ENCODE measurements around the gene WDR48. TPM values are rescaled to one million over a fixed set of nuclear protein-coding genes. Genes with fewer than 3 reads are reported as not detected.

Gene WDR48
- total RNA-seq, 2 experiments from 2014 or later, result 81.2 to 88.6 TPM

DNA sequence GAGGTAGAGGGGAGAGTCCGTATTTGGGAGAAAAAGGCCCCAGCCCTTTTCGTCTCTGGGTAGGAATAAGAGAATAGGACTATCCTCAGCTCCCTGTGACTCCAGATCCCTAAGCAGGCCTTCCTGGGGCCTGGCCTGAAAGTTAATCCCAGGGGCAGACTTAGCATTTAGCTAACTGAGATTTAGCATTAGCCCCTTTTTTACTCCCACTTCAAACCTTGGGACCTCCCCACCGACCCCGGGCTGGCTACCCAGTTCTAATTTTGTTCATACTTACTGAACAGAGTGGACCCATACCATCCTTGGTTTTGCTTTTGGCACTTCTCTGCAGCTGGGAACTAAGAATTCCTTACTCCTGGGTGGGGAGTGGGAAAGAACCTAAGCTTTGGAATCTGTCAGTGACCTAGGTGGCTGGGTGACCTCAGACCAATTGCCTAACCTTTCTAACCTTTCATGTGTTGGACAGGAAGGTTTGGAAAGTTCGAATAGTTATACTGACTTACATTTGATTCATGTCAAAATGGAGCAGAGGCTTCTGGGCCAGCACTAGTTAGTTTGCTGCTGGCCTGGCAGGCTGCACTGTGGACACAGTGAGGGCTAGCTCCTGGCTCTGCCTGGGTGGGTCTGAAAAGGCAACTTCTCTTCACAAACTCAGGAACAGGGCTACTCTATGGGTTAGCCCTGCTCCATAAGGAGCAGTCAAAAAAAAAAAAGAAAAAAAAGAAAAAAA is 67.3 kb downstream of the WDR48 start:
- intact Hi-C loops (cut with DNase I, micrococcal nuclease), result no loop called here
- ChIA-PET CTCF (no interaction called here), POLR2A (no interaction called here)
- Mint-ChIP-seq H3K27ac (no peak overlapping the region), H3K4me1 (ENCODE audit: low read depth) (no peaks in the 10 kb centered on the region), H3K27me3 (no peaks in the 10 kb centered on the region), H3K36me3 (ENCODE audit: low read depth) (no peaks in the 10 kb centered on the region), H3K9me3 (no peaks in the 10 kb centered on the region), H3K4me3 (no peak overlapping the region)
- Histone ChIP-seq H3K9me3 (ENCODE audit: control insufficient read depth in 1 of 2, insufficient read depth in 1 of 2, low read length in 2 of 2) (no peaks in the 10 kb centered on the region), H3K27me3 (ENCODE audit: control insufficient read depth in 1 of 2, insufficient read depth in 2 of 2, low read length in 2 of 2) (no peaks in the 10 kb centered on the region), H3K4me3 (ENCODE audit: low read length) (no peak overlapping the region), H3K27ac (ENCODE audit: low read depth in 1 of 2, low read length in 2 of 2) (no peak overlapping the region), H3K36me3 (ENCODE audit: insufficient read depth, low read length) (no peaks in the 10 kb centered on the region), H3K4me1 (ENCODE audit: insufficient read depth, low read length) (no peaks in the 10 kb centered on the region)
- TF ChIP-seq, protein P1, sequence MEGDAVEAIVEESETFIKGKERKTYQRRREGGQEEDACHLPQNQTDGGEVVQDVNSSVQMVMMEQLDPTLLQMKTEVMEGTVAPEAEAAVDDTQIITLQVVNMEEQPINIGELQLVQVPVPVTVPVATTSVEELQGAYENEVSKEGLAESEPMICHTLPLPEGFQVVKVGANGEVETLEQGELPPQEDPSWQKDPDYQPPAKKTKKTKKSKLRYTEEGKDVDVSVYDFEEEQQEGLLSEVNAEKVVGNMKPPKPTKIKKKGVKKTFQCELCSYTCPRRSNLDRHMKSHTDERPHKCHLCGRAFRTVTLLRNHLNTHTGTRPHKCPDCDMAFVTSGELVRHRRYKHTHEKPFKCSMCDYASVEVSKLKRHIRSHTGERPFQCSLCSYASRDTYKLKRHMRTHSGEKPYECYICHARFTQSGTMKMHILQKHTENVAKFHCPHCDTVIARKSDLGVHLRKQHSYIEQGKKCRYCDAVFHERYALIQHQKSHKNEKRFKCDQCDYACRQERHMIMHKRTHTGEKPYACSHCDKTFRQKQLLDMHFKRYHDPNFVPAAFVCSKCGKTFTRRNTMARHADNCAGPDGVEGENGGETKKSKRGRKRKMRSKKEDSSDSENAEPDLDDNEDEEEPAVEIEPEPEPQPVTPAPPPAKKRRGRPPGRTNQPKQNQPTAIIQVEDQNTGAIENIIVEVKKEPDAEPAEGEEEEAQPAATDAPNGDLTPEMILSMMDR (IDR thresholded peaks at IDR 0.05), result no peak
- ATAC-seq (ENCODE audit: poor library complexity) (no peak), DNase-seq (peak in 2 of 14 experiments; percentile 1 to 14)

DNA sequence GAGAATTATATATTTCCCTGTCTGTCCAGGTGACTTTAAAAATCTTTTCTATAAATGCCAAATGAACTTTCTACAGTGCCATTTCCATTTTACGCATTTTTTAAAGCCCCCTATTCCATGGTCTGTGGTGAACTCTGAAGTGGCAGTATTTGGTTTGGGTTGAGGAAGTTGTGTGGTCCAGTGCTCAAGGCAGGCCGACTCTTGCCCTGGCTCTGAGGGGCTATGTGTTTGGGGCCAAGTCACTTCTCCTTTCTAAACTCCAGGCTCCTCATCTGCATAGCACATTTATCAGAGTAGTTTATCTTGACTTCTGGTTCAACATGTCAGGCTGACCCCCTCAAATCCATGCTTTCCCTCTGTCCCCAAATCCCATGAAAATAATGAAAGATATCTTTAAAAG is 69.8 kb downstream of the WDR48 start:
- peak in 1 of 14 experiments; percentile 1 for DNase-seq
- Mint-ChIP-seq H3K27ac (no peak overlapping the region), H3K4me1 (ENCODE audit: low read depth) (peaks cover 3% of the 10 kb centered on the region), H3K4me3 (no peak overlapping the region), H3K27me3 (no peaks in the 10 kb centered on the region), H3K36me3 (ENCODE audit: low read depth) (no peaks in the 10 kb centered on the region), H3K9me3 (no peaks in the 10 kb centered on the region)
- H3K4me3 ChIP-seq (ENCODE audit: low read length), result no peak overlapping the region
- H3K36me3 ChIP-seq (ENCODE audit: insufficient read depth, low read length), result no peaks in the 10 kb centered on the region
- TF ChIP-seq, protein P1 (IDR thresholded peaks at IDR 0.05), result no peak
- no peak overlapping the region for H3K27ac ChIP-seq (ENCODE audit: low read depth in 1 of 2, low read length in 2 of 2)
- ChIA-PET POLR2A (no interaction called here), CTCF (no interaction called here)
- no peak for ATAC-seq (ENCODE audit: poor library complexity)
- H3K9me3 ChIP-seq (ENCODE audit: control insufficient read depth in 1 of 2, insufficient read depth in 1 of 2, low read length in 2 of 2), result no peaks in the 10 kb centered on the region
- no peaks in the 10 kb centered on the region for H3K4me1 ChIP-seq (ENCODE audit: insufficient read depth, low read length)
- intact Hi-C loops (cut with DNase I, micrococcal nuclease), result no loop called here
- H3K27me3 ChIP-seq (ENCODE audit: control insufficient read depth in 1 of 2, insufficient read depth in 2 of 2, low read length in 2 of 2), result no peaks in the 10 kb centered on the region

DNA sequence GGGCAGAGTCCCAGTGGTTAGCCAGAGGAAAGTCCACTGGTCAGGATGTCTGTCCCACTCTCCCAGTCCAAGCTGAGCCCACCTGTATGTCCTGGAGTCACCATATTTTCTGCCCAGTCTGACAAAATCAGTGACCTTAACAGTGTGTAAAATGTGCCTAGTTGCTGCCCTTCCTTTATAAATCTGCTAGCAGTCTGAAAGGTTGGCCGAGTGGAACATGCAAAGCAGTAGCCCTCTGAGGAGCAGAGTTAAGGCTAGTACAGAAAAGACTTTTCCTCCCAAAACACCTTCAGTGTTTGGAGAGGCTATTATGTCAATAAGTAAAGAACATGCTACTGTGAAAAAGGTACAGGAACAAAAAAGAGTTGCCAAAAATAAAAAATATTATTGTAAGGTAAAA is 71.0 kb downstream of the WDR48 start:
- H3K27ac Mint-ChIP-seq, result no peak overlapping the region
- intact Hi-C loops (cut with DNase I, micrococcal nuclease), result no loop called here
- ATAC-seq (ENCODE audit: poor library complexity) (no peak), DNase-seq (no peak)
- POLR2A ChIA-PET, result no interaction called here
- no peak overlapping the region for H3K4me3 Mint-ChIP-seq
- H3K9me3 Mint-ChIP-seq, result no peaks in the 10 kb centered on the region
- no peaks in the 10 kb centered on the region for H3K36me3 ChIP-seq (ENCODE audit: insufficient read depth, low read length)
- CTCF ChIA-PET, result no interaction called here
- no peaks in the 10 kb centered on the region for H3K27me3 Mint-ChIP-seq
- no peaks in the 10 kb centered on the region for H3K27me3 ChIP-seq (ENCODE audit: control insufficient read depth in 1 of 2, insufficient read depth in 2 of 2, low read length in 2 of 2)
- no peak overlapping the region for H3K4me3 ChIP-seq (ENCODE audit: low read length)
- TF ChIP-seq, protein P1 (IDR thresholded peaks at IDR 0.05), result no peak
- no peak overlapping the region for H3K27ac ChIP-seq (ENCODE audit: low read depth in 1 of 2, low read length in 2 of 2)
- H3K9me3 ChIP-seq (ENCODE audit: control insufficient read depth in 1 of 2, insufficient read depth in 1 of 2, low read length in 2 of 2), result no peaks in the 10 kb centered on the region
- H3K36me3 Mint-ChIP-seq (ENCODE audit: low read depth), result no peaks in the 10 kb centered on the region
- peaks cover 14% of the 10 kb centered on the region for H3K4me1 Mint-ChIP-seq (ENCODE audit: low read depth)
- peaks cover 11% of the 10 kb centered on the region for H3K4me1 ChIP-seq (ENCODE audit: insufficient read depth, low read length)

All from CD4-positive, alpha-beta T cell (primary cell).